Gastrocnemius medialis (tissue), 4 donors: ENCODE results near the gene CCR1. TPM values are rescaled to one million over a fixed set of nuclear protein-coding genes. Genes with fewer than 3 reads are reported as not detected.

Experiments
- ATAC-seq, 2 donors: fragments of 150-250 bp; one replicate each; pipeline ENCODE4 v1.9.1; 2016
- DNase-seq, 2 donors: peaks; one replicate each; pipeline ENCODE4 v3.0.0-alpha.2; 2019
- H3K27ac ChIP-seq, 4 donors: fragments of 200-600 bp; sonication (generic); 1 replicate in 1 of 4; 2 replicates in 3 of 4; pipeline ENCODE4 v1.5.1; 2016 to 2018; ENCODE audit warnings: mild to moderate bottlenecking in 2 of 4, moderate library complexity in 1 of 4
- H3K27me3 ChIP-seq, 3 donors: fragments of 200-600 bp; sonication (generic) in 2 of 3; 1 replicate in 1 of 3; 2 replicates in 2 of 3; pipeline versions ENCODE4 v1.5.1 to v1.6.0; 2016 to 2019; ENCODE audit warnings: mild to moderate bottlenecking in 1 of 3, moderate library complexity in 1 of 3
- H3K36me3 ChIP-seq, 2 donors: fragments of 200-600 bp; sonication (generic) in 1 of 2; one replicate each; pipeline ENCODE4 v1.5.1; 2017 to 2018
- H3K4me1 ChIP-seq, 2 donors: fragments of 200-600 bp; sonication (generic) in 1 of 2; one replicate each; pipeline ENCODE4 v1.5.1; 2016 to 2017; ENCODE audit warnings: mild to moderate bottlenecking in 2 of 2
- H3K4me3 ChIP-seq, 4 donors: fragments of 200-600 bp; sonication (generic) in 3 of 4; 1 replicate in 1 of 4; 2 replicates in 3 of 4; pipeline ENCODE4 v1.5.1; 2016 to 2019; ENCODE audit warnings: mild to moderate bottlenecking in 2 of 4
- H3K9me3 ChIP-seq, 3 donors: fragments of 200-600 bp; sonication (generic) in 2 of 3; 1 replicate in 1 of 3; 2 replicates in 2 of 3; pipeline ENCODE4 v1.5.1; 2016 to 2019
- POLR2A ChIP-seq, 2 donors: fragments of 450-650 bp; IDR thresholded peaks; one replicate each; pipeline ENCODE4 v1.6.1; 2017; ENCODE audit warnings: antibody characterized with exemption in 2 of 2, mild to moderate bottlenecking in 2 of 2, moderate library complexity in 2 of 2
- in situ Hi-C, 4 donors: fragments of 200-750 bp; cut with MboI; loops; one replicate each; pipeline versions ENCODE4 v1.15.0 to v1.8.0; 2017; ENCODE audit warnings: low sequenced_read_pairs in 4 of 4
- intact Hi-C: fragments of 100-400 bp; cut with DNase I; formaldehyde crosslinking; loops from one replicate; pipeline ENCODE4 v1.15.1; 2023; ENCODE audit warnings: low total_unique reads
- total RNA-seq, 4 donors: library from RNA; depleted of rRNA; stranded (reverse); fragments of >200 nt; gene quantifications; one replicate each; pipeline versions ENCODE4 v1.1.0 to v1.2.3, GENCODE V29; 2016
- TF ChIP-seq, protein P1 (sequence below), 5 experiments: fragments of 450-650 bp in 3 of 5; fragments of 200-600 bp in 2 of 5; sonication (generic) in 2 of 5; IDR thresholded peaks in 4 of 5; conservative IDR thresholded peaks in 1 of 5; 1 replicate in 4 of 5; 2 replicates in 1 of 5; pipeline ENCODE4 v1.5.1; 2016 to 2019; ENCODE audit warnings: antibody characterized with exemption in 5 of 5, mild to moderate bottlenecking in 3 of 5, moderate library complexity in 3 of 5

CCR1 gene
- 1 to 10 TPM in 3 of 4 donors, under 1 TPM in 1; 0.53 to 2.3 (median 1.9) TPM for total RNA-seq

DNA sequence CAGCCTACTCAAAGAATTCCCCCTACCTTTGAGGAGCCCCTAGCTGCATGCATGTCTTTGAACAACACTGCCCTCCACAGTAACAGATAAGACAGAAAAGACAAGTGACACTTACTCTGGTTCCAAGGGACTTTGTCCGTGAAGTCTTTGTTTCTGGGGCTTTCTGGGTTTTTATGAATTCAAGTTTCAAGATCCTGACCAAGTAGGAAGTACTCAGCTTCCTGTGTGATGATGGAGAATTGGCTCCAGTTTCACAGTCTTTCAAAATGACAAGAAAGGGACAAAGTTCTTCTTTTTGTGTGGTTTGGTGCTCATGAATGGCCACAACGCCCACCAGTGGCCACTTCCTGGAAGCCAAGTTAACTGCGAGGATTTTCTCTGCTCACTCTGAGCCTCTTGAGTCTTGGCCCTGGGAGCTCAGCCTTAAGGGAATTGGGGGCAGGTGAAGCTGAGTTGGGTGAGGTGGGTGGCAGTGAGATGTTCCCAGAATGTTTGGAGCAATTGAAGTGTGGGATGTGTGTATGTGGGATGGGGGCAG is at the start of gene CCR1:
Gene CCR1, minus strand, starts transcription at position 147 of the 538 bp plus-strand sequence. CDS start 4,000 bp downstream, outside the sequence.
- Histone ChIP-seq H3K4me1 (no peaks in the 10 kb centered on the region), H3K27me3 (no peaks in the 10 kb centered on the region), H3K4me3 (peak within 1 kb of the TSS in 1 of 4 donors; percentile 25), H3K36me3 (no peaks in the 10 kb centered on the region), H3K27ac (no peak within 1 kb of the TSS), H3K9me3 (no peaks in the 10 kb centered on the region)
- no peak for TF ChIP-seq POLR2A (IDR thresholded peaks at IDR 0.05)
- TF ChIP-seq, protein P1, sequence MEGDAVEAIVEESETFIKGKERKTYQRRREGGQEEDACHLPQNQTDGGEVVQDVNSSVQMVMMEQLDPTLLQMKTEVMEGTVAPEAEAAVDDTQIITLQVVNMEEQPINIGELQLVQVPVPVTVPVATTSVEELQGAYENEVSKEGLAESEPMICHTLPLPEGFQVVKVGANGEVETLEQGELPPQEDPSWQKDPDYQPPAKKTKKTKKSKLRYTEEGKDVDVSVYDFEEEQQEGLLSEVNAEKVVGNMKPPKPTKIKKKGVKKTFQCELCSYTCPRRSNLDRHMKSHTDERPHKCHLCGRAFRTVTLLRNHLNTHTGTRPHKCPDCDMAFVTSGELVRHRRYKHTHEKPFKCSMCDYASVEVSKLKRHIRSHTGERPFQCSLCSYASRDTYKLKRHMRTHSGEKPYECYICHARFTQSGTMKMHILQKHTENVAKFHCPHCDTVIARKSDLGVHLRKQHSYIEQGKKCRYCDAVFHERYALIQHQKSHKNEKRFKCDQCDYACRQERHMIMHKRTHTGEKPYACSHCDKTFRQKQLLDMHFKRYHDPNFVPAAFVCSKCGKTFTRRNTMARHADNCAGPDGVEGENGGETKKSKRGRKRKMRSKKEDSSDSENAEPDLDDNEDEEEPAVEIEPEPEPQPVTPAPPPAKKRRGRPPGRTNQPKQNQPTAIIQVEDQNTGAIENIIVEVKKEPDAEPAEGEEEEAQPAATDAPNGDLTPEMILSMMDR (IDR thresholded peaks at IDR 0.05 in 4 of 5, conservative IDR thresholded peaks at IDR 0.05 in 1 of 5) = peak in 2 of 5 experiments; percentile 12 to 21
- in situ Hi-C loops = no loop called here
- peak in 1 of 2 donors; percentile 27 for DNase-seq
- ATAC-seq = peak in 1 of 2 donors; percentile 18
- intact Hi-C loops = no loop called here

DNA sequence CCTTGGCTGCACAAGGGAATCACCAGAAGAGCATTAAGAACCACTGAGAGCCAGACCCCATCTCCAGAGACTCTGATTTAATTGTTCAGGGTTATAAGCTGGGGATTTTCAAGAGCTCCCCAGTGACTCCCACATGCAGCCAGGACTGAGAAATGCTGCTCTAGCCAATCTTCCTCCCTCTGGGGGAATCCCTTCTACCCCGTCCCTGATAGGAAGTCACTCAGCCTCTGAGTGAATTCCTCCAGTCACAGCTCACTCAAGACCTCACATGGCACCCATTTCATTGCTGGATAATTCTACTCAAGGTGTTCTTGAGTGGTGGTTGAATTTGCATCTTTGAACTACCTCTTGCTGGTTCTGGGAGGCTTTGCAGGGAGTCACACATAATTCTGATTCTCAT is 44.9 kb upstream of the CCR1 start:
- no peaks in the 10 kb centered on the region for H3K36me3 ChIP-seq
- no peaks in the 10 kb centered on the region for H3K9me3 ChIP-seq
- H3K27me3 ChIP-seq = no peaks in the 10 kb centered on the region
- no peak overlapping the region for H3K4me3 ChIP-seq
- H3K27ac ChIP-seq = no peak overlapping the region
- DNase-seq = no peak
- in situ Hi-C loops = no loop called here
- TF ChIP-seq POLR2A (IDR thresholded peaks at IDR 0.05) = no peak
- TF ChIP-seq, protein P1 (IDR thresholded peaks at IDR 0.05 in 4 of 5, conservative IDR thresholded peaks at IDR 0.05 in 1 of 5) = no peak
- intact Hi-C loops = no loop called here
- no peaks in the 10 kb centered on the region for H3K4me1 ChIP-seq
- no peak for ATAC-seq

DNA sequence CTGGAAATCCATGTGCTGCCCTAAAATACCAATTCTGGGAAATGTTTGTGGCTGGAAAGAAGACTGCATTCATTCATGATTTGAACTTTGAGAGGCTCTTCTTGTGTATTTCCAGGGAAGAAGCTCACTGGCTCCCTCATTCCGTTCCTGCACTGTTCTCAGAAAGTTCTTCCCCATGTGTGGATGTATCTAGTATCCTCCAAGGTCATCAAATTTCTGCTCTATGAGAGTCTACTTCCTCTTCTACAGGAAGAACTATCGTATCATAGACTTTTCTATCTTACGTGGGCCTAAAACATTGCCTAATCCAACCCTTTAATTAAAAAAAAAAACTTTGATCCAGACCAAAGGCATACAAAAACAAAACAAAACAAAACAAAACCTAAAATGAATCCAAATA is 37.0 kb upstream of the CCR1 start:
- no peak for DNase-seq
- Histone ChIP-seq H3K36me3 (no peaks in the 10 kb centered on the region), H3K4me1 (no peaks in the 10 kb centered on the region), H3K27ac (no peak overlapping the region), H3K27me3 (no peaks in the 10 kb centered on the region), H3K4me3 (no peak overlapping the region), H3K9me3 (no peaks in the 10 kb centered on the region)
- in situ Hi-C loops (no loop called here), intact Hi-C loops (no loop called here)
- no peak for ATAC-seq
- TF ChIP-seq, protein P1 (IDR thresholded peaks at IDR 0.05 in 4 of 5, conservative IDR thresholded peaks at IDR 0.05 in 1 of 5) = no peak
- TF ChIP-seq POLR2A (IDR thresholded peaks at IDR 0.05) = no peak

DNA sequence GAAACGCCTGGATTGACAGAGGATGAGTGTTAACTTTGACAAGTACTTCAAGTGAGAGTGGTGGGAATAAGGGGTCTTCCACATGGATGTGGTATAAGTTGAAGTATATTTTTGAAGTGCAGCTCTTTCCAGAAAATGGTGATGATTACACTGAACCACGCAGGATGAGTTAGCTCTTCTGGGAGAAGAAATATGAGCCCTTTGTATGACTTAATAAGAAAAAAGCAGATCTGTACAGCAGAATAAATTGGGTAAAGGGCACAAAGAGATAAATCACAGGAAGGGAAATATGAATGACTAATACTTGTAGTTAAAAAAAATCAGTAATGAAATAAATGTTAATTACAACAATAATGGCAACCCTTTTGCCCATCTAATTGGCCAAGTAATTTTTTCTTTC is 35.4 kb upstream of the CCR1 start:
- Histone ChIP-seq H3K4me1 (no peaks in the 10 kb centered on the region), H3K27me3 (no peaks in the 10 kb centered on the region), H3K36me3 (no peaks in the 10 kb centered on the region), H3K4me3 (no peak overlapping the region), H3K9me3 (no peaks in the 10 kb centered on the region), H3K27ac (no peak overlapping the region)
- intact Hi-C loops = no loop called here
- DNase-seq (no peak), ATAC-seq (no peak)
- in situ Hi-C loops = no loop called here
- TF ChIP-seq POLR2A (IDR thresholded peaks at IDR 0.05) = no peak
- TF ChIP-seq, protein P1 (IDR thresholded peaks at IDR 0.05 in 4 of 5, conservative IDR thresholded peaks at IDR 0.05 in 1 of 5) = no peak

DNA sequence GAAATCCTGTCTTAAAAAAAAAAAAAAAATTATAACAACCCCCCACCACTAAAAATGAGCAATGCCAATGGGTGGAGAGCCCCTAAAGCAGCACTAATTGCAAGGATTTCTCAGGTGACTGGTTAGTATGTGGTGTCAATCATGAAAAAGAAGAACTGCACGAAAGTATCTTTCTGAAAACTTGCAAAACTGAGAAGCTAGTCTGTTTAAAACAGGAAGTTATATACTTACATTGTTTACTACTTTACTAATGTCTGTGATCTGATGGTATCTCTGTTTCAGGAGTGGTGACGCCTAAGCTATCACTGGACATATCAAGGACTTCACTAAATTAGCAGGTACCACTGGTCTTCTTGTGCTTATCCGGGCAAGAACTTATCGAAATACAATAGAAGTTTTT is 34.0 kb upstream of the CCR1 start, which contains the start of gene CCR3:
Gene CCR3, plus strand, starts transcription at position 341 of the 400 bp plus-strand sequence. CDS start 22,699 bp downstream, outside the sequence.
- no peaks in the 10 kb centered on the region for H3K9me3 ChIP-seq
- H3K4me3 ChIP-seq = no peak within 1 kb of the TSS
- TF ChIP-seq, protein P1 (IDR thresholded peaks at IDR 0.05 in 4 of 5, conservative IDR thresholded peaks at IDR 0.05 in 1 of 5) = no peak
- no peak for TF ChIP-seq POLR2A (IDR thresholded peaks at IDR 0.05)
- no peak for DNase-seq
- in situ Hi-C loops (no loop called here), intact Hi-C loops (no loop called here)
- no peaks in the 10 kb centered on the region for H3K36me3 ChIP-seq
- no peak for ATAC-seq
- no peaks in the 10 kb centered on the region for H3K27me3 ChIP-seq
- no peak within 1 kb of the TSS for H3K27ac ChIP-seq
- H3K4me1 ChIP-seq = no peaks in the 10 kb centered on the region
